HEK293T (cell line): ENCODE measurements around the gene DDC.

Experiments
- ARNT ChIP-seq: fragments of 450-650 bp; IDR thresholded peaks from 2 replicates; pipeline ENCODE4 v1.6.1; 2017; ENCODE audit warnings: mild to moderate bottlenecking
- ZNF384 ChIP-seq: fragments of 450-650 bp; IDR thresholded peaks from 2 replicates; pipeline ENCODE4 v1.6.1; 2016

DNA sequence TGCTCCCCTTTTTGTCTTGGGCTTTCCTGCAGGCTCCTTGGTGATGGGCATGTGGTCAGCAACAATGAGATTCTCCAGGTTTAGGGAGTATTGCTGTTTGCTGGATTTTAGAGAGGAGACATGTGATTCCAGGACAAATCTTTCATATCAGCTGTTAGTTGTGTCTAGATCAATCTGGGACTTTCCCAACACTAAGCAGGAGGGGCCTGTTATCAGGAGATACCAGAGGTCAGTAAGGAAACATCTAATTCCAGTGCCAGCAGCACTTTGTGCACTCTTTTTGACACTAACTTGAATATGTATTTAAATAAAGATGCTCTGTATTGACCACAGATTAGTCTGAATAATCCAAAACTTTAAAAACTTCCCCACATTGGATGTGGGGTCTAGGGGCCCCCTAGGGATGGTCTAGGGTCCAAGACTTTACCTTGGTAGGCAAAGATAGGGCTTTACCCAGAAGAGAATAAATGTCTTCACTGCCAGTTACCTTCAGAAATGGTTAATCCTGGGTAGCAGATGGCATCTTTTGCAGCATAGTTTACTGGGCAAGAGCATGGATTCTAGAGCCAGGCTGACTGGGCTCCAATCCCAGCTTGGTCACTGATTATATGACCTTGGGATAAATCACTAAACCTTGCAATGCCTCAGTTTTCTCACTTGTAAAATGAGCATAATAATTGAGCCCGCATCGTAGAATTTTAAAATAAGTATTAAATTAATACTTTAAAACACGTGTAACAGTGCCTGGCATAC, 108.7 kb downstream of the DDC start:
- TF ChIP-seq ARNT = no peak
- no peak for TF ChIP-seq ZNF384
